HUES64 (cell line): ENCODE measurements around the gene SHISAL1.

ENCODE experiments used
- H3K27ac ChIP-seq: 2 replicates; pipeline ENCODE4 v1.7.0; 2013; ENCODE audit warnings: low read depth, low read length, inconsistent platforms
- H3K27me3 ChIP-seq: 2 replicates; pipeline ENCODE4 v1.6.1; 2013; ENCODE audit warnings: mild to moderate bottlenecking, low read length; ENCODE audit not compliant: insufficient read depth
- H3K36me3 ChIP-seq: 2 replicates; pipeline ENCODE4 v1.6.1; 2013; ENCODE audit warnings: mild to moderate bottlenecking, low read length; ENCODE audit not compliant: insufficient read depth
- H3K4me1 ChIP-seq: 2 replicates; pipeline ENCODE4 v1.6.1; 2013; ENCODE audit warnings: mild to moderate bottlenecking, low read length, moderate library complexity; ENCODE audit not compliant: insufficient read depth
- H3K4me3 ChIP-seq: 2 replicates; pipeline ENCODE4 v1.5.1; 2013; ENCODE audit warnings: mild to moderate bottlenecking, low read length, moderate library complexity
- H3K9ac ChIP-seq: 2 replicates; pipeline ENCODE4 v1.6.1; 2013; ENCODE audit warnings: mild to moderate bottlenecking, low read depth, low read length
- H3K9me3 ChIP-seq: 2 replicates; pipeline ENCODE4 v1.6.1; 2013; ENCODE audit warnings: low read depth, low read length; ENCODE audit not compliant: insufficient read depth
- WGBS: fragments of 150-250, 120-280 bp; methylation state at CpG from one replicate; pipeline ENCODE4 v1.1.7; 2013; ENCODE audit warnings: missing lambda C conversion rate; 5-methylcytosine and 5-hydroxymethylcytosine counted together

SHISAL1 gene

DNA sequence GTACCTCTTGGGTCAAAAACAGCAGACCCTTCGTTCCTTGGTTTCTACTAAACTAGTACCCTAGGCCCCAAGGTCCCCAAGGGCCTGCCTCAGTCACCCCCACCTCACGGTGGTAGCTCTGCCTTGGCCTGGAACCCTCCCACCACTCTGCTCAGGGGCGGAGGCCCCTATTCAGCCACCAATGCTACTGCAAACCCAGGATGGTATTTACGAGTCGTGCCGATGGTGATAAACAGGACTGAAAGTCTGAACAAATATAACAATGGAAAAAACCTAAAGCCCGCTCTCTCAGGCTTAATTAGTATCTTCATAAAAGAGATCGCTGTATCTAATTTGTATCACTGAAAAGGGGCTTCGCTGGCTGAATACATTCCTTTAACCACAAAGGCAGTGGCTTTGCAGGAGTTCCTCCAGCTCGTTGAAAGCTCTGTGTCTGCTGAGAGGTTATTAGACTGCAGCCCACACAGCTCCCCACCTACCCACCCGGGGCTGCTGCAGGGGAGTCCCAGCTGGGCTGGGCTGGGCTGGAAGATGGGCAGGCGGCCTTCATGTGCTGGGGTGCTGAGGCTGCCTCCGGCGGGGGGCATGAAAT is 15.2 kb downstream of the SHISAL1 start:
- no peak overlapping the region for H3K9ac ChIP-seq
- no peak overlapping the region for H3K27ac ChIP-seq
- H3K4me3 ChIP-seq, result no peak overlapping the region
- peaks cover 5% of the 10 kb centered on the region; the same call in 1 of the 2 replicates for H3K27me3 ChIP-seq
- 0 out of 2 replicates have a peak, but pooled peaks cover 2% of the 10 kb centered on the region for H3K36me3 ChIP-seq
- H3K4me1 ChIP-seq, result no peaks in the 10 kb centered on the region; the same call in 1 of the 2 replicates
- WGBS, result 84% methylated on average over 14 of the region's 14 CpGs
- H3K9me3 ChIP-seq, result peaks cover 11% of the 10 kb centered on the region; the same call in 1 of the 2 replicates

DNA sequence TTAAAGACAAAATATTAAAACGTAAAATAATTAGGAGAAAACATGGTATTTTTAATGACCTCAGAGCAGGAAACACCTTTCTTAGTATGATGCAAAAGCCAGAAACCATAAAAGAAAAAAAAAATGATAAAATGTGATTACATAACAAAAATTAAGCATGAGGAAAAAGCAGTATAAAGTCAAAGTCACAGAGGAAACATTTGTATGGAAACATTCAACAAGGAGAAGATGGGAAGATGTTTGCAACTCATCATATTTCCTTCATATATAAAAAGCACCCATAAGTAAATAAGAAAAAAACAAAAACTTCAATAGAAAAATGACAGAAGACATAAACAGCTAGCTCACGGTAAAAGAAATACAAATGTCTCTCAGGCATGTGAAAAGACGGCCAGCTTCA is 17.3 kb downstream of the SHISAL1 start:
- H3K4me1 ChIP-seq, result no peaks in the 10 kb centered on the region; the same call in 1 of the 2 replicates
- H3K36me3 ChIP-seq, result 0 out of 2 replicates have a peak, but pooled peaks cover 2% of the 10 kb centered on the region
- H3K9ac ChIP-seq, result no peak overlapping the region
- no peak overlapping the region for H3K4me3 ChIP-seq
- no peak overlapping the region for H3K27ac ChIP-seq
- peaks cover 11% of the 10 kb centered on the region; the same call in 1 of the 2 replicates for H3K9me3 ChIP-seq
- 86% methylated on average over 3 of the region's 3 CpGs for WGBS
- peaks cover 5% of the 10 kb centered on the region; the same call in 1 of the 2 replicates for H3K27me3 ChIP-seq

DNA sequence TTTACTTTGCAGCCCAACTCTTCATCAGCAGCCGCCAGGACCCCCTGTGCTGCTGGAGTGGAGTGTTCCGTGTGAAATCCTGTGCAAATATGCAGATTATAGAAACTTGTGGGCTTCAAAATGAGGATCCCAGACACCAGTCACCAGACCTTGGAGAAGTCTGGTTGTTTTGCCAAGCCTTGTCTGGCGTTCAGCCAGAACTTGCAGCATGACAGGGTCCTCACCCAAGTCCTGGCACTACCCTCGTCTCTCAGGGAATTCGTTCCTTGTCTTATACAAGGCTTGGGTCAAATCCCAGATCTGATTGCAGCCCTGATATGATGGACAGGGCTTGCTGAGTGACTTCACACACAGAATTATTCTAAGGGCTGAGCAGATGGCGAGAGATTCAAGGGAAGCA is 18.9 kb downstream of the SHISAL1 start:
- Histone ChIP-seq H3K27me3 (no peaks in the 10 kb centered on the region), H3K27ac (no peak overlapping the region), H3K4me1 (peaks cover 7% of the 10 kb centered on the region; the same call in 1 of the 2 replicates), H3K9ac (no peak overlapping the region), H3K9me3 (peaks cover 11% of the 10 kb centered on the region; the same call in 1 of the 2 replicates), H3K4me3 (no peak overlapping the region), H3K36me3 (0 out of 2 replicates have a peak, but pooled peaks cover 2% of the 10 kb centered on the region)
- 92% methylated on average over 6 of the region's 6 CpGs for WGBS

DNA sequence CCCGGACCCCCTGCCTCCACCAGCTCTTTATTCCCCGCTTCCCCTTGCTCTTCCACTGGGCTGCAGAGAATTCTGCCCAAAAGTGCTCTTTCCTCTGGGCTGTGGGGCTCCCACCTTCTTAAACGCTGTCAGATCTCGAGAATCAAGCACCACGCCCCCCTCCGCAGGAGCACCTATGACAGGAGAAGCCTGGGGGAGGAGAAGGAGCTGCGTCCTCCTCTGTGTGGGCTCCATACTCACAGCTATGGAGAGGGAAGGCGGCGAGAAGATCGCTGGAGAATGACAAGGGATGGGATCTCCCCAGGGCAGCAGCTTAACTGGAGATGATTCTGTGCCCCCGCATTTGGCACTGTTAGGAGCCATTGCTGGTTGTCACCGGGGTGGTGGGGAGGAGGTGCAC is 19.7 kb downstream of the SHISAL1 start:
- WGBS, result 76% methylated on average over 12 of the region's 12 CpGs
- no peak overlapping the region for H3K9ac ChIP-seq
- H3K9me3 ChIP-seq, result peaks cover 11% of the 10 kb centered on the region; the same call in 1 of the 2 replicates
- H3K4me1 ChIP-seq, result peaks cover 7% of the 10 kb centered on the region; the same call in 1 of the 2 replicates
- no peaks in the 10 kb centered on the region for H3K27me3 ChIP-seq
- H3K36me3 ChIP-seq, result 0 out of 2 replicates have a peak, but pooled peaks cover 2% of the 10 kb centered on the region
- no peak overlapping the region for H3K4me3 ChIP-seq
- H3K27ac ChIP-seq, result no peak overlapping the region

DNA sequence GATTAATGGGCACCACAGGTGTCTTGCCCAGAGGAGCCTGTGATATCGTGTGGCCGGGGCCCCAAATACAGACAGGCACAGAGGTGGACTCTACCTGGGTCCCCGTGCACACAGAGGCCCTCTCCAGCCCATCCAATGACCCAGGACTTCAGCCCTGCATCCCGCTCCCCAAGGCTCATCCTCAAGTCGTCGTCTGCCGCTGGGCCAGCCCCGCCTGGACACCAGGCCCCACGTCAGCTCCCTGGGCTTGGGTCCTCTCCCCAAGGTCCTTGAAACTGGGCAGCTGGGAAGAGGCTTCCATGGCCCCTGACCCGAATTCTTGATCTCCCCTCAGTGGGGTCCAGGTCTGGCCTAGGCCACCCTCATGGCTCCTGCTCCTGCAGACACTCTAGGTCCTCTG is 20.2 kb downstream of the SHISAL1 start:
- no peak overlapping the region for H3K9ac ChIP-seq
- H3K4me1 ChIP-seq, result peaks cover 7% of the 10 kb centered on the region; the same call in 1 of the 2 replicates
- H3K4me3 ChIP-seq, result no peak overlapping the region
- WGBS, result 88% methylated on average over 10 of the region's 10 CpGs
- no peaks in the 10 kb centered on the region for H3K27me3 ChIP-seq
- 0 out of 2 replicates have a peak, but pooled peaks cover 2% of the 10 kb centered on the region for H3K36me3 ChIP-seq
- peaks cover 11% of the 10 kb centered on the region; the same call in 1 of the 2 replicates for H3K9me3 ChIP-seq
- H3K27ac ChIP-seq, result no peak overlapping the region

DNA sequence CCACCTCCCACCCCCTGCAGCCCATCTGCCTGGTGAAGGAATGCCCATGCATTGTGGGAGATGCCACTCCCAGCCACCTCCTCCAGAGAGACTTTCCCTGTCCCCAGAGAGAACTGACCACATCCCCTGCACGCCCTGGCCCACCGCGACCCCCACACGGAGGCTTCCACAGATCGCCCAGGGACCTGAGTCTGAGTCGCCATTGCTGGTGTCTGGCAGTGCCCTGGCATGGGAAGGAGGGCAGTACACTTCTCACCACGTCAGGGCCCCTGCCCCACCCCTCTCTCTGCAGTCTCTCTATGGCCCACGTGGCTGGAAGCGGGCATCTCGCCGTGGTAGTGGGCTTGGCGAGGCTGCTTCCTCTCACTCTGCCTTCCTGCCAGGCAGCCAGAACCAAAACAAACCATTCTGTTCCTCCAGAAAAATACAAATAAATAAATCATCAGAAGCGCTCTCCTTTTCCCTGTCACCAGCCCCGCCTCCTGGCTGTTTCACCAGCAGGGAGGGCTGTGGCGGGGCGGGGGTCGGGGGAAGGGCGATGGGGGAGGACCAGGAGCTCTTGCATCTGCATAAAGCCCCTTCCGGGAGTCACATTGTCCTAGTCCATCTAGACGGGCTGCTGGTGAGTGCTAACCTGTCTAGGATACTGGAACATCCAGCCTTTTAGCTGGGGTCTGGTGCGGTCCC is 20.9 kb downstream of the SHISAL1 start:
- 55% methylated on average over 21 of the region's 21 CpGs for WGBS
- H3K4me3 ChIP-seq, result no peak overlapping the region
- peaks cover 7% of the 10 kb centered on the region; the same call in 1 of the 2 replicates for H3K4me1 ChIP-seq
- H3K36me3 ChIP-seq, result 0 out of 2 replicates have a peak, but pooled peaks cover 2% of the 10 kb centered on the region
- no peaks in the 10 kb centered on the region for H3K27me3 ChIP-seq
- H3K9ac ChIP-seq, result no peak overlapping the region
- H3K27ac ChIP-seq, result no peak overlapping the region
- H3K9me3 ChIP-seq, result peaks cover 11% of the 10 kb centered on the region; the same call in 1 of the 2 replicates

DNA sequence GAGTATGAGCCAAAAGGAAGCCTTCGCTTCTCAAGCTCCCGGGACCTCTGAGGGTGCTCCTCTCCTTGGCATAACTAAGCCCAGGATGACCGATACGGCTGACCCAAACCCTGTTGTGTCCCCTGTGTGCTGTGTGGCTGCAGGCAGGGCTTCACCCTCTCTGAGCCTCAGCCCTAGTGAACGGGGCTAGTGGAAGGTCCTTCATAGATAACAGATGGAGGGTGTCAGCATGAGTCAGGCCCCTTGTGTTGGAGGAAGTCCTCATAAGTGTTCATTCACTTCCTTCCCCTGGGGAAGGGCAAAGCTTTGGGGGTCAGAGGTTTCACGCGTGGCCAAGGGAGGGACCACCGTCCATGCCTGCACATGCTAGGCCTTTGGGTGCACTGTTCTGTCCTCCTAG is 21.5 kb downstream of the SHISAL1 start:
- Histone ChIP-seq H3K9ac (no peak overlapping the region), H3K27ac (no peak overlapping the region)

DNA sequence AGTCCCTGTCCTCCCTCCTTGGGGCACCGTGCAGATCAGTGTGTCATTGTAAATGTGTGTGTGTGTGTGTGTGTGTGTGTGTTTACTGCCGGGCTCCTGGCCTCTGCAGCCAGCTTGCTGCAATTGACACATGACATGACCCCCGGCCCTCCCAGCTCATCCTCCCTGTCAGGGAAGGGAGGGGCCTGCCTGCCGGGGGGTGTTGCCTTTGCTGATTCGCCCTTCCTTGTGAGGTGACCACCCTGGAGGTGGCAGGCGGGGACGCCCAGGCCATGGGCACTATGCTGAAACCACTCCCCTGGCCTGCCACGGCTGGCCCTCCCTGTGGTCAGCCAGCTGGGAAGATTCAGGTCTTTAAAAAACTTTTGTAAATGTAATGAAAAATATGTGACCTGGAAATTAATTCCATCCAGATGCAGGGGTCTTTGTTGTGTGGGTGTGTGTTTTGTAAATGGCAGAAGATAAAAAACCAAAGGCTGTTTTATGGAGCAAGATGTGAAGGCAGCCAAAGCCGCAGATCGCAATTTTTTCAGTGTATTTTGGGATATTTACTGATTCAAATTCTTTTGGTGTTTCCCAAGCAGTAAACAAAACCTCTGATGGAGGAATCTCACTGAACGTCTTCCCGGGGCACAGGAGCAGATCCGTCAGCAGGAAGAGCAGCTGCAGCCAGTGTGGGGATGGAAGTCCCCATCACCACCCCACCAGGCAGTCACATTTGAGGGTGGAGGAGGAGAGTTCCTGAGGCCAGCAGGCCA is 23.2 kb downstream of the SHISAL1 start:
- 55% methylated on average over 10 of the region's 13 CpGs for WGBS
- no peaks in the 10 kb centered on the region for H3K27me3 ChIP-seq
- no peak overlapping the region for H3K27ac ChIP-seq

More for the DNA sequence above, 21.5 kb downstream of the SHISAL1 start:
- WGBS, result 93% methylated on average over 8 of the region's 8 CpGs
- peaks cover 7% of the 10 kb centered on the region; the same call in 1 of the 2 replicates for H3K4me1 ChIP-seq
- H3K9me3 ChIP-seq, result peaks cover 11% of the 10 kb centered on the region; the same call in 1 of the 2 replicates
- H3K27me3 ChIP-seq, result no peaks in the 10 kb centered on the region
- H3K4me3 ChIP-seq, result no peak overlapping the region
- H3K36me3 ChIP-seq, result 0 out of 2 replicates have a peak, but pooled peaks cover 2% of the 10 kb centered on the region

DNA sequence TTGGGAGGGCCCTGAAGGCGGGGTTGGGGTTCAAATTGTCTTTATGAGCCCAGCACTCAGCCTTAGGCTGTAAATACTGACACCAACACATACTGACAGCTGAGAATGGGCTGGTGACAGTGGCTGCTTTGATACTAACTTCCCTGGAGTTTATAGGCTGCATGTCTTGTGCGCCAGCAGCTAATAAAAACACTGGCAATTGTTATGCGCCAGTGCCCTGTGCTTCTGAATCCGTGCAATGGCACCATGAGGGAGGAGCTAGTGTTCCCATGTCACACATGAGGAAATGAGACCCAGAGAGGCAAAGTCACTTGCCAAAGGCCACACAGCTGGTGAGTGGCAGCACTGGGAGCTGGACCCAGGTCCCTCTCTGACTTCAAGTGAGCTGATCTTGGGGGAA is 23.8 kb downstream of the SHISAL1 start:
- H3K4me3 ChIP-seq, result no peak overlapping the region
- no peak overlapping the region for H3K27ac ChIP-seq
- H3K9ac ChIP-seq, result no peak overlapping the region
- H3K9me3 ChIP-seq, result no peaks in the 10 kb centered on the region
- no peaks in the 10 kb centered on the region for H3K36me3 ChIP-seq
- peaks cover 7% of the 10 kb centered on the region; the same call in 1 of the 2 replicates for H3K4me1 ChIP-seq
- 78% methylated on average over 4 of the region's 4 CpGs for WGBS
- H3K27me3 ChIP-seq, result no peaks in the 10 kb centered on the region

More for the DNA sequence above, 23.2 kb downstream of the SHISAL1 start:
- Histone ChIP-seq H3K4me1 (peaks cover 7% of the 10 kb centered on the region; the same call in 1 of the 2 replicates), H3K36me3 (no peaks in the 10 kb centered on the region), H3K9me3 (peaks cover under 1% of the 10 kb centered on the region; the same call in 1 of the 2 replicates), H3K4me3 (no peak overlapping the region), H3K9ac (no peak overlapping the region)

DNA sequence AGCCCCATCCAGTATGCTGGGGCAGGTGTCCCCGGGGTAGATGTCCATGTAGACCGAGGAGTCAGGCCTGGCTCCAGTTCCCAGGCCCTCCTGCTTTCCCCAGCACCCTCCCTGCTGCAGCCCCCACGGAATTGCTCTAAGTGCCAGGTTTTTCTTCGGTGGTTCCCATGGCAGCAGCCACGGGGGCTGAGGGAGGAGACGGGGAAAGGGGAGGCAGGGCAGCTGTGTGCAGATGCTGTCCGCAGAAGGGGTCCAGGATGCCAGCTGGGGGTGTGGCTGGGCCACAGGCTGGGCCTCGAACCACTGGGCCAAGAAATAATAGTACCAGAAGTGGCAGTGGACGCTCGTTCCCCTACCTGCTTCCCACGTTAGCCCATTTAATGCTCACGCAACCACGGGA is 25.0 kb downstream of the SHISAL1 start:
- Histone ChIP-seq H3K27ac (no peak overlapping the region), H3K4me3 (no peak overlapping the region), H3K9me3 (no peaks in the 10 kb centered on the region), H3K4me1 (peaks cover 7% of the 10 kb centered on the region; the same call in 1 of the 2 replicates), H3K27me3 (no peaks in the 10 kb centered on the region), H3K9ac (no peak overlapping the region), H3K36me3 (no peaks in the 10 kb centered on the region)
- WGBS, result 95% methylated on average over 13 of the region's 13 CpGs
